22Rv1 (cell line): ENCODE results near the gene CREB5.

ENCODE experiments used
- CTCF ChIP-seq: fragments of 450-650 bp; IDR thresholded peaks from 2 replicates; pipeline ENCODE4 v1.5.1; 2017; ENCODE audit warnings: mild to moderate bottlenecking
- ZFX ChIP-seq: fragments of 450-650 bp; IDR thresholded peaks from 2 replicates; pipeline ENCODE4 v1.6.1; 2017; ENCODE audit warnings: antibody characterized with exemption, borderline replicate concordance

GRCh38 chr7:28842769-28843295, 430.5 kb downstream of the CREB5 start:
- TF ChIP-seq CTCF = no peak
- TF ChIP-seq ZFX = no peak
